IMR-90 (cell line): ENCODE results near the gene SUPT16H. TPM values are rescaled to one million over a fixed set of nuclear protein-coding genes. Genes with fewer than 3 reads are reported as not detected.

Source experiments
- ATAC-seq: fragments of 200-7000 bp; cut with Tn5 transposase; 2 replicates; pipeline ENCODE4 v1.9.1; 2020; ENCODE audit warnings: low read depth, mild to moderate bottlenecking, moderate library complexity
- BruUV-seq: library from RNA; stranded (reverse); fragments of 400-500 nt; replicated peaks from 2 replicates; lab custom pipeline; 2021; lab: Mats Ljungman, UMichigan
- CTCF ChIA-PET: fragments of 300-600 bp; formaldehyde crosslinking; extraction: SDS; loops from one replicate; lab custom pipeline; 2021; ENCODE audit warnings: antibody characterized with exemption; lab: Yijun Ruan, JAX
- POLR2A ChIA-PET: fragments of 300-600 bp; sonication (Branson Sonifier 250); formaldehyde crosslinking; loops from one replicate; lab custom pipeline; 2022; ENCODE audit warnings: antibody characterized with exemption; ENCODE audit not compliant: unreplicated experiment; lab: Charles Lee
- DNase-seq: peaks from one replicate; pipeline ENCODE4 v3.0.0; 2013
- H2AFZ ChIP-seq: replicated peaks from 2 replicates; pipeline ENCODE3; 2013; ENCODE audit warnings: low read length, mild to moderate bottlenecking; ENCODE audit not compliant: poor library complexity
- H2AK5ac ChIP-seq: 2 replicates; pipeline ENCODE4 v1.6.1; 2013; ENCODE audit warnings: low read depth, low read length, inconsistent platforms
- H2AK9ac ChIP-seq: replicated peaks from 2 replicates; pipeline ENCODE3; 2013; ENCODE audit warnings: mild to moderate bottlenecking, low read depth, low read length, moderate library complexity; ENCODE audit not compliant: poor library complexity
- H2BK120ac ChIP-seq: 2 replicates; pipeline ENCODE4 v1.6.1; 2013; ENCODE audit warnings: low read depth, low read length, inconsistent platforms
- H2BK15ac ChIP-seq: 3 replicates; pipeline ENCODE4 v1.6.1; 2013; ENCODE audit warnings: low read depth, low read length, inconsistent platforms
- H2BK20ac ChIP-seq: 2 replicates; pipeline ENCODE4 v1.6.1; 2013; ENCODE audit warnings: low read depth, mild to moderate bottlenecking, inconsistent platforms, low read length, moderate library complexity
- H2BK5ac ChIP-seq: 2 replicates; pipeline ENCODE4 v1.6.1; 2013; ENCODE audit warnings: mild to moderate bottlenecking, low read depth, low read length, inconsistent platforms; ENCODE audit not compliant: poor library complexity, severe bottlenecking
- H3K14ac ChIP-seq: replicated peaks from 2 replicates; pipeline ENCODE4 v1.6.1; 2013; ENCODE audit warnings: low read depth, low read length, inconsistent platforms
- H3K18ac ChIP-seq: 2 replicates; pipeline ENCODE4 v1.6.1; 2013; ENCODE audit warnings: low read depth, low read length, control low read depth
- H3K23ac ChIP-seq: 2 replicates; pipeline ENCODE4 v1.6.1; 2013; ENCODE audit warnings: low read depth, low read length, inconsistent platforms
- H3K27ac ChIP-seq: 2 replicates; pipeline ENCODE4 v1.5.1; 2013; ENCODE audit warnings: mild to moderate bottlenecking, control low read depth, low read length; ENCODE audit not compliant: insufficient read depth
- H3K27me3 ChIP-seq: 2 replicates; pipeline ENCODE4 v1.6.1; 2013; ENCODE audit warnings: low read length; ENCODE audit not compliant: control insufficient read depth, insufficient read depth
- H3K36me3 ChIP-seq: 2 replicates; pipeline ENCODE4 v1.6.1; 2013; ENCODE audit warnings: low read length, mixed read lengths; ENCODE audit not compliant: control insufficient read depth, insufficient read depth
- H3K4ac ChIP-seq: 2 replicates; pipeline ENCODE4 v1.6.1; 2013; ENCODE audit warnings: low read depth, low read length, inconsistent platforms
- H3K4me1 ChIP-seq: 2 replicates; pipeline ENCODE4 v1.6.1; 2013; ENCODE audit warnings: low read length, mixed read lengths; ENCODE audit not compliant: control insufficient read depth, insufficient read depth
- H3K4me2 ChIP-seq: 2 replicates; pipeline ENCODE4 v1.6.1; 2013; ENCODE audit warnings: low read depth, mild to moderate bottlenecking, control low read depth, low read length, moderate library complexity
- H3K4me3 ChIP-seq: 2 replicates; pipeline ENCODE4 v1.5.1; 2013; ENCODE audit warnings: low read depth, mild to moderate bottlenecking, control low read depth, low read length, moderate library complexity; ENCODE audit not compliant: insufficient read depth
- H3K56ac ChIP-seq: 2 replicates; pipeline ENCODE4 v1.6.1; 2013; ENCODE audit warnings: low read length, inconsistent platforms; ENCODE audit not compliant: insufficient read depth; ENCODE audit errors: extremely low read depth
- H3K79me1 ChIP-seq, 2 experiments: 2 replicates each; pipeline ENCODE4 v1.6.1; 2013; ENCODE audit warnings: low read length in 2 of 2, inconsistent platforms in 1 of 2, low read depth in 1 of 2
- H3K9ac ChIP-seq: 2 replicates; pipeline ENCODE4 v1.6.1; 2013; ENCODE audit warnings: low read depth, low read length, control low read depth
- H3K9me1 ChIP-seq: 2 replicates; pipeline ENCODE4 v1.6.1; 2013; ENCODE audit warnings: low read length, inconsistent platforms; ENCODE audit not compliant: insufficient read depth
- H3K9me3 ChIP-seq: 2 replicates; pipeline ENCODE4 v1.6.1; 2013; ENCODE audit warnings: low read length; ENCODE audit not compliant: control insufficient read depth, insufficient read depth
- H4K20me1 ChIP-seq: 2 replicates; pipeline ENCODE4 v1.6.1; 2013; ENCODE audit warnings: low read length, inconsistent platforms; ENCODE audit not compliant: insufficient read depth
- H4K5ac ChIP-seq: 2 replicates; pipeline ENCODE4 v1.6.1; 2013; ENCODE audit warnings: mild to moderate bottlenecking, low read depth, low read length, control low read depth
- H4K8ac ChIP-seq, 2 experiments: 2 replicates each; pipeline ENCODE4 v1.6.1; 2013; ENCODE audit warnings: low read depth in 2 of 2, low read length in 2 of 2, control low read depth in 1 of 2, inconsistent platforms in 1 of 2
- H4K91ac ChIP-seq: 2 replicates; pipeline ENCODE4 v1.6.1; 2013; ENCODE audit warnings: low read depth, low read length, inconsistent platforms; ENCODE audit not compliant: insufficient read depth
- CHD1 ChIP-seq: IDR thresholded peaks from 2 replicates; pipeline ENCODE4 v1.6.1; 2012; ENCODE audit warnings: low read depth, low read length, improper control_type of control experiment
- dilution Hi-C: fragments of 300-500 bp; cut with HindIII; formaldehyde crosslinking; loops from one replicate; pipeline ENCODE4 v1.14.3; 2018; ENCODE audit warnings: low sequenced_read_pairs; ENCODE audit not compliant: unreplicated experiment
- in situ Hi-C: fragments of 300-500 bp; cut with MboI; formaldehyde crosslinking; loops from 3 replicates; pipeline ENCODE4 v1.14.3; 2019; ENCODE audit warnings: low sequenced_read_pairs, inconsistent platforms, mixed read lengths
- intact Hi-C: fragments of 100-400 bp; cut with micrococcal nuclease; formaldehyde crosslinking; loops from 2 replicates; pipeline ENCODE4 v1.10.0; 2022
- polyA plus RNA-seq, 3 experiments: library from polyadenylated mRNA; depleted of rRNA; stranded (reverse); fragments of >200 nt; gene quantifications; 2 replicates each; pipeline ENCODE4 v1.2.3, GENCODE V29; 2012; ENCODE audit warnings: low replicate concordance in 1 of 3
- total RNA-seq: library from RNA; depleted of rRNA; stranded (reverse); fragments of >200 nt; gene quantifications from 2 replicates; pipeline ENCODE4 v1.2.3, GENCODE V29; 2012
- TF ChIP-seq, protein P1 (sequence below): conservative IDR thresholded peaks from 2 replicates; pipeline ENCODE4 v1.5.1; 2012; ENCODE audit warnings: mild to moderate bottlenecking, low read depth, low read length, improper control_type of control experiment

The SUPT16H gene
- total and polyA plus RNA-seq, 2 of the 4 experiments (the other 2 are of a cell fraction), result 50.6 to 103 TPM

DNA sequence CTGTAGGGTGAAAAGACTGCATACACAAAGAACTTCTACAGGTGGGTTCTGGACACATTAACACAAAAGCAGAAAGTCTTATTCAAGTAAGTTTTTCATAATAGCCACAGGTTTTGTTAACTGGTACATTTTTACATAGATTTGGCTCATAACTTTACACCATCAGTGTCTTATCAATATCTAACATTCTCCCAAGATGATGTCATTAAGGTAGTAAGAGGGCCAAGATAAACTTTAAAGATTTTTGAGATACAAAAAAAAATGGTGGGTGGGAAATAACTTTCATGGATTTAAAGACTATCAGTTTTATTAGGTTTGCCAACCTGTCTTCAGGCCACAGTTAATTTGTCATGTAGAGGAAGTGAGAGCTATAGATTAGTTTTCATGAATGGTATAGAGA, 1.7 kb downstream of the SUPT16H start:
- no peak for TF ChIP-seq CHD1
- TF ChIP-seq, protein P1, sequence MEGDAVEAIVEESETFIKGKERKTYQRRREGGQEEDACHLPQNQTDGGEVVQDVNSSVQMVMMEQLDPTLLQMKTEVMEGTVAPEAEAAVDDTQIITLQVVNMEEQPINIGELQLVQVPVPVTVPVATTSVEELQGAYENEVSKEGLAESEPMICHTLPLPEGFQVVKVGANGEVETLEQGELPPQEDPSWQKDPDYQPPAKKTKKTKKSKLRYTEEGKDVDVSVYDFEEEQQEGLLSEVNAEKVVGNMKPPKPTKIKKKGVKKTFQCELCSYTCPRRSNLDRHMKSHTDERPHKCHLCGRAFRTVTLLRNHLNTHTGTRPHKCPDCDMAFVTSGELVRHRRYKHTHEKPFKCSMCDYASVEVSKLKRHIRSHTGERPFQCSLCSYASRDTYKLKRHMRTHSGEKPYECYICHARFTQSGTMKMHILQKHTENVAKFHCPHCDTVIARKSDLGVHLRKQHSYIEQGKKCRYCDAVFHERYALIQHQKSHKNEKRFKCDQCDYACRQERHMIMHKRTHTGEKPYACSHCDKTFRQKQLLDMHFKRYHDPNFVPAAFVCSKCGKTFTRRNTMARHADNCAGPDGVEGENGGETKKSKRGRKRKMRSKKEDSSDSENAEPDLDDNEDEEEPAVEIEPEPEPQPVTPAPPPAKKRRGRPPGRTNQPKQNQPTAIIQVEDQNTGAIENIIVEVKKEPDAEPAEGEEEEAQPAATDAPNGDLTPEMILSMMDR, result no peak
- no peak overlapping the region for H4K5ac ChIP-seq
- no peaks in the 10 kb centered on the region for H3K4me1 ChIP-seq
- in situ Hi-C loops (no loop called here), dilution Hi-C loops (no loop called here), intact Hi-C loops (loop anchor here (5.0 kb wide), 1 partner anchor 115 kb away; the partner anchor contains the start of gene HNRNPC)
- CTCF ChIA-PET, result no interaction called here
- no peak overlapping the region for H2BK20ac ChIP-seq
- H3K56ac ChIP-seq, result no peak overlapping the region
- H3K4me2 ChIP-seq, result no peak overlapping the region; the same call in 1 of the 2 replicates
- H4K20me1 ChIP-seq, result peaks cover 25% of the 10 kb centered on the region
- ATAC-seq (no peak), DNase-seq (no peak)
- H3K4me3 ChIP-seq, result no peak overlapping the region
- no peak overlapping the region for H2AK5ac ChIP-seq
- H3K79me1 ChIP-seq, result peaks cover 4 to 31% of the 10 kb centered on the region in 2 experiments; a peak in 3 of 4 replicates
- H3K9me3 ChIP-seq, result no peaks in the 10 kb centered on the region
- H3K14ac ChIP-seq, result no peak overlapping the region
- peaks cover 14% of the 10 kb centered on the region for H3K36me3 ChIP-seq
- no peak overlapping the region for H2BK120ac ChIP-seq
- no peak overlapping the region for H3K27ac ChIP-seq
- H3K4ac ChIP-seq, result no peak overlapping the region
- no peaks in the 10 kb centered on the region for H3K27me3 ChIP-seq
- no peak overlapping the region for H2AFZ ChIP-seq
- POLR2A ChIA-PET, result interaction anchor here (0.5 kb wide), 1 partner anchor 64 kb away, joined by 3 read pairs; no protein-coding TSS in a partner anchor
- no peak overlapping the region for H2BK15ac ChIP-seq
- no peak overlapping the region for H3K9ac ChIP-seq
- no peak overlapping the region for H4K91ac ChIP-seq
- H3K9me1 ChIP-seq, result no peaks in the 10 kb centered on the region
- H4K8ac ChIP-seq, result no peak overlapping the region
- no TSS peak for BruUV-seq
- H2BK5ac ChIP-seq, result no peak overlapping the region
- H3K18ac ChIP-seq, result no peak overlapping the region
- no peak overlapping the region for H3K23ac ChIP-seq
- H2AK9ac ChIP-seq, result no peak overlapping the region
